ENCODE data around the gene UBASH3B.

GRCh38 chr11:122692444-122692843 is 36.9 kb downstream of the UBASH3B start:
- TF ChIP-seq REST (IDR thresholded peaks at IDR 0.05; ENCODE audit: insufficient read depth in 1 of 2, low read depth in 2 of 2, low read length in 2 of 2) (no peak), SIN3A (IDR thresholded peaks at IDR 0.05; ENCODE audit: borderline replicate concordance, insufficient read depth, low read length) (no peak), POLR2AphosphoS5 (IDR thresholded peaks at IDR 0.05; ENCODE audit: low read depth, low read length) (no peak), TAF1 (IDR thresholded peaks at IDR 0.05; ENCODE audit: borderline replicate concordance, insufficient read depth, low read length) (no peak)

Measured in PFSK-1 (cell line).